Femur (tissue), 1 donor: Measurements from ENCODE around the gene ABCA4.
"Not testable (repeated sequence)": the region's sequence is repeated elsewhere in the genome, so short reads cannot be mapped to it uniquely, and the experiment has no call there.

ENCODE experiments used
- DNase-seq: peaks from one replicate; pipeline ENCODE4 v3.0.0-alpha.2; 2017

The ABCA4 gene

DNA sequence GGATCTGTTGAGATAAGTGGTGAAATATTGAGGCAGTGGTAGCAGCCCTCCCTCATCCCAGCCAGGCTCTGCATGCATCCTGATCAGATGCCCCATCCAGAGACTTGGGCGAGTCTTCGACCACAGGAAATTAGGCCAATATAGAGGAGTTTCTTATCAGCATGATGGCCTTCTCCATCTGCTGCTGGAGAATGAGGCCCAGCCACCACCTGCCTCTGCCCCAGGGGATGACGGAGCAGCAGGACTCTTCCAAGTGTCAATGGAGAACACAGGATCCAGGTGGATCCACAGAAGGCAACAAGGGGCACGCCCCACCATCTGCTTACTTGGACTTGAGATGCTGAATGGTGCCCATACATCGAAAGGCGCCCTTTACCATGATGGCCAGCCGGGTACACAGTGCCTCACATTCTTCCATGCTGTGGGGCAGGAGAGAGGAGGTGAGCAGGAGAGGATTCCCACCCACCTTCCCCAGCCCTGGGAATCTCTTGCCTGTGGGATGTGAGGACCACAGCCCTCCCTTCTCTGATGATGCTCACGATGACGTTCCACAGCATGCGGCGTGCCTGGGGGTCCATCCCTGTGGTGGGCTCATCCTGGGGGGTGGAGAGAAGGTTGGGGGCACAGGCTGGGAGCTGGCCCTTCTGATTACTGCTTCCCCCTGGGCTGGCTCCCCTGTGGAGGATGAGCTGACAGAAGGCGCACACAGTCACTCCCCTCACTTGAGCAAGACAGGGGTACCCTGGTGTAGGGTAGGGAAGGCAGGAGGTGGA, 120.3 kb downstream of the ABCA4 start:
- DNase-seq, result no peak

DNA sequence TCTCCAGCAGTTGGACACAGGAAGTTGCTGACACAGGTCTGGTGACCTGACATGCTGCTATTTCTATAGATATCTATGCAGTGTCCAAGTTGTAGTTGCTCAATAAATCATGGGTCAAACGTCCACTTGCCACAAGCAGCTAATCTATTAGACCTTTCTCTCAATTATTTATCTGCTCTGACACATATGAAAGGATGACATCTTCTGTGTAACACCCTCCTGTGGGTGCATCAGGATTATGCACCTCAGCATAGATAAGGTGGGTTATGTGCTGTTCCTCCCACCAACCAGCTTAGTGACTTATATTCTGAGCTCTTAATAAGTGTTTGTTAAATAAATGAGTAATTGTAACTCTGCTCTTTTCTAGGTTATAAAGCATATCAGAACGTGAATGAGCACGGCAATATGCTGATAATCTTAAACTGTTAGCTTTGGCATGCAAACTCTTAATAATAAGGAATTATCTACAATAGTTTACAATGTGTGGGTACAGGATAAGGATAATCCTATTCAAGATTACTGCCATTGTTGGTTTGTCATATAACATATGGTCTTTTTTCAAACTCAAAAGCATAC, 121.0 kb downstream of the ABCA4 start:
- DNase-seq, result no peak

DNA sequence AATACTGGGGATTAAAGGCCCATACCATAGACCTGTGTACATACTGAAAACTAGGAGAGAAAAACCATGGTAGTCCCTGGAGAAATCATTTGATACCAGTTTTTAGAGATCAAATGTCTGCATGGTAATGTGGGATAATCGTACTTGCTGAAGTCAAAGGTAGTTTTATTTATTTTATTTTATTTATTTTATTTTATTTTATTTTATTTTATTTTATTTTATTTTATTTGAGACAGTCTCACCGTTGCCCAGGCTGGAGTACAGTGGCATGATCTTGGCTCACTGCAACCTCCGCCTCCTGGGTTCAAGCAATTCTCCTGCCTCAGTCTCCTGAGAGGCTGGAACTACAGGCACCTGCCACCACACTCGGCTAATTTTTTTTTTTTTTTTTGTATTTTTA, 122.4 kb downstream of the ABCA4 start:
- DNase-seq, result not testable (repeated sequence)

DNA sequence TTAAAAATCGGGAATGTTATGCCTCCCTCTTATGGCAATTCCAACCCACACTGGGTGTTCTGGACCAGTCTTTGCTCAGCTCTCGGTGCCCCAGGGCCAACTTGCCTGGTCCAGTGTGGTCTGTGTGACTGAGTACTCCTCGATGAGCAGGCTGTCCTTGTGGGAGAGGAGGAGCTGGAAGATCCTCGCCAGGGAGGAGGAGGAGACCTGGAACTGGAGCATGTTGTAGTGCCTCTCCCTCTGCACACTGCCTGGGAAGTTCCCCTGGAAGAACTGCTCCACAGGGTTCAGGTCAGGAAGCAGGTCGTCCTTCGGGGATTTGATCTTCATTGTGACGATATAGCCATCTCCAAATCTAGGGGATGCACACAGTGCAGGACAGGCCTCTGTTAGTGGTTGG, 123.2 kb downstream of the ABCA4 start:
- DNase-seq, result no peak

DNA sequence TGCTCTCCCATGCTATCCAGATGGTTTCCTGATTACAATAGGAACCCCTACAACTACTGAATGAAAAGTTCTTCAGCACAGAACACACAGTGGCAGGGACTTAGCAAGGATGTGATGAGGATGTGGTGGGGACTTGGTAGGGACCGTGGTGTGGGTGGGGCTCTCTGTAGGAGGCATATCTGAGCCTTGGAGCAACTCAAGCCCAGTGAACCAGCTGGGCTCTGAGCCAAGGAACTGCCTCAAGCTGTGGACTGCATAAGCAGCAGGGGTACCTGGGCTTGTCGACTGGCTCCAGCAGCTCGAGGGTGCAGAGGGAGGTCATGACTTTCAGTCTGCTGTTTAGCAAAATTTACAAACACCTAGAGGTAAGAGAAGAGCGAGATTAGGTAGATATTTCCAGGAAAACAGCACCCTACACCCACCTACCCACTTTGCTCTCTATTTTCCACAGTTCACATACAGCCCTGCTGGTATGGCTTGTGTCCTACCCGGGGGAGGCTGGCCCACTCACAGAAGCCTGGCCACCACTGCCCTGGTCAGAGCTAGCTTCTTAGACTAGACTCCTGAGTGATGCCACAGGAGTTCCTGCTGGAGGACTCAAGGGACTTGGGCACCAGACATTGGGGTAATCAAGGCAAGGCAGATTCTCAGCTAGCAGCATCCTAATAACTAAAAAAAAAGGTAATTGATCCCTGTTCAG, 125.0 kb downstream of the ABCA4 start:
- no peak for DNase-seq

DNA sequence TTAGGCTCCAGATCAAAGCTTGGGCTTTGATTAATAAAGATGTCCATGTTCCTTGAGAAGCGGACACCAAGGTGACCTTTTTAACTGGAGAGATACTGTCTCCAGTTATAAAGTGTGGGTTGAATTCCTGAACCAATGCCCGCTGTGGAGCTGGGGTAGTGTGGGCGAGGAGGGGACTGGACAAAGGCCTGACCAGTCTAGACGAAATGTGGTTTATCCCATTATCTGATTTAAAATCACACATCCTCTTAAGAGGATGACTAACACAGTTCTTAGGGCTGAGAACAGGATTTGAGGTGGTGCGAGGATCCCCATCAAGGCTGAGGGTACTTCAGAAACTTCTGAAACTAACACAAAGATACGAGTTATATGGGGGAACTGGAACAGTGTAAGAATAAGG, 127.2 kb downstream of the ABCA4 start:
- DNase-seq, result no peak

DNA sequence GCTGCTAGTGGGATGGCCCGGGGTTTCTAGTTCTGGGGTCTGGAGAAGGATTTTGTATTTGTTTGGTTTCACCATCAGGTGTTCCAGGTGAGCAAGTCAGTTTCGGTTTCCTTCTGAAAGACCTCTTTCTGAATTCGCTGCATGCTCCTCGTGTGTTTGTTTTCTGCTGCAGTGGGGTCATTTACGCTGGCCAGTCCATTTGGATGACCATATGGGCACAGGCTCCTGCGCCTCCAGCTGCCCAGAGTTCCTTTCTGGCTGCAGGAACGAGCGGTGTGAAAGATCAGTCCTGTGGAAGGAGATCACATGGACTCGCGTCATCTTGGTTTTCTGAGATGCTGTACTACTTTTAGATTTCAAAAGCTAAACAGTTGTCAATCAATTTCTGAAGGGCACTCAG, 128.0 kb downstream of the ABCA4 start:
- DNase-seq, result no peak

DNA sequence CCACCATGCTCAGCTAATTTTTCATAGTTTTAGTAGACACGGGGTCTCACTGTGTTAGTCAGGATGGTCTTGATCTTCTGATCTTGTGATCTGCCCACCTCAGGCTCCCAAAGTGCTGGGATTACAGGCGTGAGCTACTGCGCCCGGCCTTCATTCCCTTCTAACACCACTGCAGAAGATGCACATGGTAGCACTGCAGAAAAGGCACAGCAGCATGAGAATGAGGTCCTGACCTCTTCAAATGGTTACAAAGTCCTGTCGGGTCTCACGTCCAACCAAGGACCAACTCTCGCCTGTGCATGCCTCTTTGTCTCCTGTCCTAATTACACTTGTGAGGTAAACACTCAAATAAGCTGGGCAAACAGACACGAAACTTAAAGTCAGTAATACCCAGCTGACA, 128.8 kb downstream of the ABCA4 start:
- DNase-seq, result no peak

DNA sequence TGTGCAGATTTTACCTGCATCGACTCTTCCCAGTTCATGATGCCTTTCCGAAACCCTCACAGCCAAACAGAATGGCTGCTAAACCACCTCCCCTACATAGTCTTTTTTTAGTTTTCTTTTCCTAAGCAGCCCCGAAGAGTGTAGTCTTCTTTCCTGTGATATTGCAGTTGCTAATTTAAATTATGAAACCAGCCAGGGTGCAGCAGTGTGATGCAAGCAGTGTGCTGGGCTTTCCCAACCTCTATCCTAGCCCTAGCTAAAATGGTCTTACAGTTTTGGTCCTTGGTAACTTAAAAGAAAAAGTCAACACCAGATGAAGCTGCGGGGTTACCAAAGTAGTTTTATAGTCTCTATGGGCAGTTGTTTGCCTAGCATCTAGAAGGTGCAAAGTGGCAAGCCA, 129.7 kb downstream of the ABCA4 start:
- DNase-seq, result no peak

DNA sequence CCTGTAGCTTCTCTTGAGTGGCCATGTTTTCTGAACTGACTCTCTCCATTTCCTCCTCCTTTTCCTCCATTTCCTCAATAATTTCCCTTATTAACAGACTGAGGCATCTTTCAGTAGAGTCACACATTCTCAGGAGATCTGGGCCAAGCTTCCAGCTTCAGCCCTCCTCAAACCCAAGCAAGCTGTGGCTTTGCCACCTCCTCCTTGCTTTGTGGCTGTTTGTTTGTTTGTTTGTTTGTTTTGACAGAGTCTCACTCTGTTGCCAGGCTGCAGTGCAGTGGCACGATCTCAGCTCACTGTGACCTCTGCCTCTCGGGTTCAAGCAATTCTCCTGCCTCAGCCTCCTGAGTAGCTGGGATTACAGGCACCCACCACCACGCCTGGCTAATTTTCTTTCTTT, 130.5 kb downstream of the ABCA4 start:
- not testable (repeated sequence) for DNase-seq

DNA sequence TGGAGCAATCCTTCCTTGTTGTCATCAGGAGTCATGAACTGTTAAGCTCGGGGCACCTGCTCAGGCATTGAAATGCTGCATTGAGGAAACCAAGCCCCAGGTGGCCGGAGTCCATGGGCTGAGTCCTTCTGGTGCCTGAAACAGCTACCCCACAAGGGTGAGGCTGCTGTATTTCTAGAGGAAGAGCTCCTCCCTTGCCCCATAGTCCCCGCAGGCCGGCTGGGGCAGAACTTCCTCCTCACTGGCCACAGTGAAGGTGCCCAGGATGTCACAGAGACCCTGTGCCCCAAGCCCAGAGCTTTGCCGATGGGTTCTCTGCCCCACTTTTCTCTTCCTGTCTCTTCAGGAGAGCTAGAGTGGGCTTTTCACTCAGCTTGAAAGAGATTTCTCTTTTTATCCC, 130.9 kb downstream of the ABCA4 start:
- no peak for DNase-seq

DNA sequence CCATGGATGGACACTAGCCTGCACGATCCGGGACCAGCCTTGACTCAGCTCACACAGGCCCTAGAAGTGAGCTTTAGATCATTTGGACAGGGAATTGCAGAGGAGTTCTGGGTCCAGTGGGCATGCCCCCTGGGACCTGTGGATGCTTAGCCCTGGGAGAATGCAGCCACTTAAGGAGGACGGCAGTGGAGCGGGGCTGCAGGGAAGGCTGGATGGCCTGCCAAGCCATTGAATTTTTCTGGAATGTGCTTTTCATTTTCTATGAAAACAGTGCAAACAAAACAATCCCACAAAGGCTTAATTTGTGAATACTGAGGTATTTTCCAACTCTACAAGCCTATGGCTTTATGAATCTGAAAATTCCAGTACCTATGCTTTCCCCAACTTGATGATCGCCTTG, 131.3 kb downstream of the ABCA4 start:
- DNase-seq, result no peak

DNA sequence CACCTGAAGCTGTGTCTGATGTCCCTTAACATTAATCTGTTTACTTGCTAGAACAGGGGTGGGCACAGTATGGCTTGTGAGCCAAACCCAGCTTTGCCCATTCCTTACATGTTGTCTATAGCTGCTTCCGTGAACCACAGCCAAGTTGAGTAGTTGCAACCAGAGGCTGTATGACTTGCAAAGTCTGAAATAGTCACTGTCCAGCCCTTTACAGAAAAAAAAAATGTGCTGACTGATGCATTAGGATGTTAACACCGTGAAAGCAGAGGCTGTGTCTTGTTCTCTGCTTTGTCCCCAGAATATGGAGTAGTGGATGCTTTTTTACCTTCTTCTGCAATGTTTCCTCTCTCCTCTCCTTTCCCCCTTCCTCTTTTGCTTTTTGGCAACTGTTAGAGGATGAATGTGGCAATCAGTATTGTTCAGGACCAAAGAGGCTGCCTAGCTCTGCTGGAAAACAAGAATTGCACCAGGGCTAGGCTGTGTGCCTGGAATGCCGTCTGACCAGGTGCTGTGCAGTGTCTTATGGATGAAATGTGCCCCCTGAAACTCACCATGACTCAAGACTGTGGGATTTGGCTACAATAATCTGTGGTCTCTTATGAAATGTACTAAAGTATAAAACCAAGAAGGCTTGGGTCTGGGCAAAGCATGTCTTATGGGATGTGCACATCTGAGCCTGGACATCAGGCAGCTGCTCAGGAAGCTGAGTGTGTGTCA, 132.2 kb downstream of the ABCA4 start:
- no peak for DNase-seq

DNA sequence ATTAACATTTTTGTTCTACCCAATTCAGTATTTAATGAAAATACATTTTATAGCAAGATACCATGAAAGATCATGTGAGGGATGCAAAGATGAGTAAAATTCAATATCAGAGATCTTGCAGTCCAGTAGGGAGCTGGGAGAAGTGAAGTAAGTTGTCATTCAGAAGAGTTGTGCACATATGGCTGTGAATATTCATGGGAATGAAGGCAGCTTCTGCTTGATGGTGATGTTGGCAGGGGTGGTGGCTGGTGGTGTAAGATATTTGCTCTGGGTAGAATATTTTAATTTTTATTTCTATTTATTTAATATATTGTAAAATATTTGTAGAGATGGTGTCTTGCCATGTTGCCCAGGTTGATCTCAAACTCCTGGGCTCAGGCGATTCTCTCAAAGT, 139.7 kb downstream of the ABCA4 start:
- DNase-seq, result no peak

DNA sequence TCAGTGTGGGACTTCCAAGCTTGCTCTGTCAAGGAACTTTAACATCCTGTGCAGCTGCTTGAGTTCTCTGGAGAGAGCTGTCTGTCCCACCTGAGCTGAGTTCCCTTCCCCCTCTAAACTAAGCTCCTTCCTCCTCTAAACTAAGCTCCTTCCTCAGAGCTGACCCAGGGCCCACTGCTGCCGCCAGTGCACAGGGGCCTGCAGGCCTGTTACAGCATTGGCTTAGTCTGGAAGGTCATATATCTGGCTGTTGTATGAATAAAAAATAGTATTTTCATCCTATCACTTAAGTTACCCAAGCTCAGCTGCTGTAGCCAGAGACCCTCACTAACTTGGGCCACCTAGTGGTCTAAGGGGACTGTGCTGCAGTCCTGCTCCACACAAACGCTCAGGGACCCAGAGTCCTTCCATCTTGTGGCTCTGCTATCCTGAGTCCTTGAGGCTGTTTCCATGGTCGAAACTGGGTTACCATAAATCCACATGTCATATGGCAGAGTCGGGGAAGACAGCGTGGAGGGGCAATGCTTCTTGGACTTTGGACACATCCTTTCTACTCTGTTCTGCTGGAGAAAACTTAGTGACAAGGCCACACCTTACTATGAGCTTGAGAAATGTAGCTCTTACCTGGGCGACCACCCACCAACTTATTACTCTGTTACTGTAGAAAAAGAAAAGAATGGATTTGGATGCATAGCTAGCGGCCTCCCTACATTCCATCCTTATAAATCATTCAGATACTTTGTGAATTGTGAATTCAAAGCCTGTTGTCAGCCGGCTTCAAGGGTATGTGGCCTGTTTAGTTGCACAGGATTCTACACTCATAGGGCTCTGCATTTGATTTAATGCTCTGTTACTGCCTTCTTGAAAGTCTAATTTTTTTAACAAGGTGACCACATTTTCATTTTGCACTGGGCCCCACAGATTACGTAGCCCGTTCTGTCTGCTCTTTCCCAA, 140.4 kb downstream of the ABCA4 start:
- DNase-seq, result no peak

DNA sequence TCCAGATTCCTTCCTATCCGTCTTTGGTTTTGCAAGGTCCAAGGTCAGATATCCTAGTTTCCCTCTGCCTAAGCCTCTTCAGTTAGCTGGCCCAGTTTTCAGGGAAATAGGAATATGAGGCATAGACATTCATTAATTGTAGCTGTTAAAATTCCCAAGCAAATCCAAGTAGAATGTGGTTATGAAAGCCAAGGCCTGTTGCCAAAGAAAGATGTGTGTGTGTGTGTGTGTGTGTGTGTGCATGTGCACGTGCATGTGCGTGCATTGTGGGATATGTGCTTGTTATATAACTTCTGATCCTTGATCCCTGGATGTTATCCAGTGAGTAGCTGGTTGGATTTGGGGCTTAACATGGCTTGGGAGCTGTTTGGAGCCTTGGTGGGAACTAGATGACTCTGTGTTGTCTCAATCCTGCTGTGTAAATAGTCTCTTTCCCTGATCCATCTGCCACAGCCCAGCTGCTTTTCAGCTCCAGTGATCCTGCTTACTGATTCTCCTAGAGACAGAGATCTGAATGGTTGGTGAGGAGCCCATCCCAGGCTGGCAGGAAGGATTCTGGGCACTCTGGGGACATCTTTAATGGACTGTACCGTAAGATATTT, 141.1 kb downstream of the ABCA4 start:
- DNase-seq, result peak; percentile 75

DNA sequence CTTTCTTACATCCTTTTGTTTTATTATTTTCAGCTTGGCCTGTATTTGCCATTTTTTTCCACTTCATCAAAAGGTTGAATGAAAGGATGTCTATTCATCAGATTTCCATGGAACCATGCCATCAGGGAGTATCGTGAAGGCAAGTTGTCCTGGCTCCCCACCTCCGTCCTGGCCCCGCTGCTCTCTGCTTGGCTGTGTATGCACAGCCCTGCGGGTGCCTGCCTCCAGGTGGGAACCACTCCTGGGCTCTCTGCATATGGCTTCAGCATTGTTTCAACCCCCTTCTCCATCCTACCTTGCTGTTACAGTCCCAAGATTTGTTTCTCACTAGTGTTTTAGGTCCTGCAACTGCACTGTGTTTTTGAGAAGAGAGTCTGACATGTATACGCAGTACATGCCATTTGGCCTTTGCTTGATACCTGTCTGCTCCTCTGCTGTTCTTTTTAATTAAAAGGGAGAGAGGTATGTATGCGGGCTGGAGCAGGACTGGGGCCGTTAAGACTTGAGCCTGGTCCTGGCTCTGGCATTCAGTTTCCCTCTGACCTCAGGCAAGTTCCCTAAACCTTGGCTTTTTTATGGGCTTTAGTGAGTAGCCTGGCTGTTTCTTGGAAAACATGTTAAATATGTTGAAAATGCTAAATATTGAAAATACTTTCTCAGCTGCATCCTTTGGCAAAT, 141.8 kb downstream of the ABCA4 start:
- DNase-seq, result no peak

DNA sequence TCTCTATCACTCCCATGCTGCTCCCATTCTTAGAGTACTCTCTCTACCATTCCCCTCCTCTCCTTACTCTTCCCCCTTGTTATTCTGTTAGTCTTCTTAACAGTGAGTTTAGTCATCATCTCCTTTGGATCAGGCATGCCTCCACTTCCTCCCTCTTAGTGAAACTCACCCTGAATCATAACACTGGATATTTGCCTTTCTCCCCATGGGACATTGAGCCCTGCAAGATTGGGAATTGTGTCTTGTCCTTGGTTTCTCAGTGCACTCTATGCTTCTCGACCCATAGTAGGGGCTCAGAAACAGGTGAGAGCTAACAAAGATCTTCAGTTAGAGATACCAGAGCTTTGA, 143.4 kb downstream of the ABCA4 start:
- no peak for DNase-seq

DNA sequence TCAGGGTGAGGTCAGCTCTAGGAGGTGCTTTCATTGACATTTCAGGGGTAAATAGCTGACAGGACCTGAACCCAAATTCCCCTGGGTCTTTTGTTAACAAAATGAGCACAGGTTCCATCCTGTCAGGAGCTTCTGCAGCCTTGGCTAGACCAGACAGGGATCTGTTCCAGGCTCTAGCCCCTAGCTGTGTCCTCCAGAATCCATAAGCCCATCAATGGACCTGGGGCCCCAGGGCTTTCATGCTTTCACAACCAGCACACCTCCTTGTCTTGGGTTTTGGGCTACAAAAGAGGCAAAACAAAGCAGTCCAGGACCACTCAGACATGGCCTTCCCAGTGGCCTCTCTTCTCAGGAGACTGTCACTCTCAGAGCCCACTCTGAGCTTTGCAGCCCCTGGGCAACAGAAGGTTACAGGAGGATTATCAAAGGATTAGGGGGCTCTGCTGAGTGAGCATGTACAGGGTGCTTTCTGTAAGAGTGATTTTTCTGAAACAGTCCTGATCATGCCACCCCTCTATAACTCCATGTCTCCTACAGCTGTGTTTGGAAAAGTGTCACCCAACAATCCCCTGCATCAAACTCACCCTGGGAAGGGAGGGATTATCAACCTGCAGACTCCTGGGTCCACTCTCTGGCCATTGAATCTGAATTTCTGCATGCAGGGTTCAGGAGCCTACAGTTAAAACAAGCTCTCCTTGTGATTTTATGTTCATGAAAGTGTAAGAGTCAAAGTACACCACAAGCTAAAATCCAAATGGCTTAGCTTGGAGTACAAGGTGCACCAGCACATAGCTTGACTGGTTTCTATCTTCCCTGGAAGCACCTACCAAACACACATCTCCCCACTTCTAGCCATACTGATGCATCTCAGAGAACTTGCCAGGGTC, 144.0 kb downstream of the ABCA4 start:
- no peak for DNase-seq

DNA sequence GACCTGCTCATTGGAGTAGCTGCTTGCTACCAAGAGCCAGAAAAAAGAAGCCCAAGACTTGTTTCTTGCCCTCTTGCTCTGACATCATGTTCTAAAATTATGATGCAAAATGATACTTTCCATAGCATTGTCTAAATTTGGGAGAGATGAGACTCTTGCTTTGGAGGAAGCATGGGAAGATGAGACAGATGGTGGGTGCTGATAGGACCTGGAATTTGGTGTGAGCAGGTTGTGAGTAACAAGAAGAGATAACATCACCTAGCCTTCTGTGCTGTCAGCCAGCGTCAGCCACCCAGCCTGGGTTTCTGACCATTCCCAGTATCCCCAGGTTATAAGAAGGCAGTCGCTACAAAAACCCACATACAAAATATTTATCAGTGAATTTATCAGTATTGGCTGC, 144.7 kb downstream of the ABCA4 start:
- DNase-seq, result no peak

DNA sequence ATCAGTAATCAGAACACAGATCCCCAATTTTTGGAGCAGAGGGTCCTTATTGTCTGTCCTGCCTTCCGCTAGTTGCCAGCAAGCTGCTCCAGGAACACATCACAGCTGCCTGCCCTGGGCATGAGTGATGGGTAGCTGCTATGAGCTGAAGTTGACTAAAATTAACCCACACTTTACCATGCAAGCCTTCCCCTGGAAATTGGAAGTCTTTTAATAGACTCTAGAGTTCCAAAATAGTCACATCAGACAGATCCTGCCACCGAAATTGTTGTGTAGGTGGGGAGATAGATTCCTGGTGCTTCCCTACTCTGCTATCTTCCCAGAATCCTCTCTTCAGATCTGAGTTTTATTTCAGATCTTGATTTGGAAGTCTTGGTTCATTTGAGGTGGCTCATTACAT, 148.6 kb downstream of the ABCA4 start:
- no peak for DNase-seq
